Loucy (cell line): ENCODE data around the gene HNF4A.

Experiments used
- H2AFZ ChIP-seq: fragments of 200-600 bp; sonication (generic); 2 replicates; pipeline ENCODE4 v1.6.0; 2016; ENCODE audit warnings: antibody characterized with exemption, mild to moderate bottlenecking, low read length, moderate library complexity
- H3F3A ChIP-seq: fragments of 200-600 bp; 2 replicates; pipeline ENCODE4 v1.6.0; 2016; ENCODE audit warnings: antibody characterized with exemption, low read depth, mild to moderate bottlenecking
- H3K27me3 ChIP-seq: fragments of 200-600 bp; sonication (generic); 2 replicates; pipeline ENCODE4 v1.6.1; 2014; ENCODE audit warnings: low read length, mild to moderate bottlenecking; ENCODE audit not compliant: insufficient read depth, poor library complexity, severe bottlenecking
- H3K36me3 ChIP-seq: fragments of 200-600 bp; sonication (generic); 2 replicates; pipeline ENCODE4 v1.6.1; 2016; ENCODE audit warnings: low read length; ENCODE audit not compliant: insufficient read depth
- H3K4me1 ChIP-seq: fragments of 200-600 bp; sonication (generic); 2 replicates; pipeline ENCODE4 v1.5.1; 2014; ENCODE audit warnings: low read length, mild to moderate bottlenecking; ENCODE audit not compliant: insufficient read depth, poor library complexity, severe bottlenecking
- H3K4me2 ChIP-seq: fragments of 200-600 bp; sonication (generic); 2 replicates; pipeline ENCODE4 v1.6.0; 2014; ENCODE audit warnings: antibody characterized with exemption, low read length, low read depth, mild to moderate bottlenecking; ENCODE audit not compliant: poor library complexity, severe bottlenecking
- H3K4me3 ChIP-seq: fragments of 200-600 bp; sonication (generic); 2 replicates; pipeline ENCODE4 v1.5.1; 2014; ENCODE audit warnings: low read length, mild to moderate bottlenecking, mixed read lengths; ENCODE audit not compliant: poor library complexity, severe bottlenecking
- H3K79me2 ChIP-seq: fragments of 200-600 bp; sonication (generic); 2 replicates; pipeline ENCODE4 v1.6.1; 2014; ENCODE audit warnings: low read length; ENCODE audit not compliant: insufficient read depth
- H3K9ac ChIP-seq: fragments of 200-600 bp; sonication (generic); 2 replicates; pipeline ENCODE4 v1.6.0; 2014; ENCODE audit warnings: mild to moderate bottlenecking, low read depth, low read length, moderate library complexity; ENCODE audit not compliant: poor library complexity, severe bottlenecking
- H3K9me2 ChIP-seq: fragments of 200-600 bp; sonication (generic); replicated peaks from 2 replicates; pipeline ENCODE4 v1.6.1; 2016; ENCODE audit warnings: low read depth, low read length, mixed read lengths
- H3K9me3 ChIP-seq: fragments of 200-600 bp; sonication (generic); 2 replicates; pipeline ENCODE4 v1.6.1; 2014; ENCODE audit warnings: mild to moderate bottlenecking, antibody characterized with exemption, low read length, low read depth; ENCODE audit not compliant: insufficient read depth
- H4K20me1 ChIP-seq: fragments of 200-600 bp; sonication (generic); 2 replicates; pipeline ENCODE4 v1.6.0; 2014; ENCODE audit warnings: antibody characterized with exemption, low read length, mild to moderate bottlenecking; ENCODE audit not compliant: insufficient read depth, poor library complexity, severe bottlenecking
- CTCF ChIP-seq: fragments of 200-600 bp; sonication (generic); conservative IDR thresholded peaks from 2 replicates; pipeline ENCODE4 v1.5.1; 2014; ENCODE audit warnings: mild to moderate bottlenecking, antibody characterized with exemption, low read length
- EZH2phosphoT487 ChIP-seq: fragments of 200-600 bp; IDR thresholded peaks from 2 replicates; pipeline ENCODE4 v1.6.1; 2018; ENCODE audit warnings: antibody characterized with exemption, mild to moderate bottlenecking, moderate library complexity, borderline replicate concordance

The HNF4A gene

GRCh38 chr20:44465001-44465560 is 109.6 kb downstream of the HNF4A start:
- Histone ChIP-seq H4K20me1 (no peaks in the 10 kb centered on the region), H3K4me2 (no peak overlapping the region), H3K4me1 (no peaks in the 10 kb centered on the region), H3K9ac (no peak overlapping the region), H3K9me3 (no peaks in the 10 kb centered on the region), H3F3A (no peaks in the 10 kb centered on the region), H3K27me3 (no peaks in the 10 kb centered on the region), H3K9me2 (no peaks in the 10 kb centered on the region), H3K4me3 (no peak overlapping the region), H3K36me3 (no peaks in the 10 kb centered on the region), H2AFZ (no peak overlapping the region), H3K79me2 (no peaks in the 10 kb centered on the region)
- TF ChIP-seq EZH2phosphoT487 (no peak), CTCF (no peak)

GRCh38 chr20:44467289-44467883 is 111.9 kb downstream of the HNF4A start:
- no peak overlapping the region for H3K4me2 ChIP-seq
- H3K27me3 ChIP-seq: no peaks in the 10 kb centered on the region
- no peak overlapping the region for H3K9ac ChIP-seq
- no peaks in the 10 kb centered on the region for H3K9me3 ChIP-seq
- no peaks in the 10 kb centered on the region for H3F3A ChIP-seq
- TF ChIP-seq CTCF (no peak), EZH2phosphoT487 (no peak)
- H3K9me2 ChIP-seq: no peaks in the 10 kb centered on the region
- H3K79me2 ChIP-seq: no peaks in the 10 kb centered on the region
- no peaks in the 10 kb centered on the region for H4K20me1 ChIP-seq
- no peaks in the 10 kb centered on the region for H3K4me1 ChIP-seq
- no peak overlapping the region for H3K4me3 ChIP-seq
- H3K36me3 ChIP-seq: no peaks in the 10 kb centered on the region
- no peak overlapping the region for H2AFZ ChIP-seq

- no peaks in the 10 kb centered on the region for H4K20me1 ChIP-seq
- H3K79me2 ChIP-seq: no peaks in the 10 kb centered on the region
- no peaks in the 10 kb centered on the region for H3K4me1 ChIP-seq
- H3K36me3 ChIP-seq: no peaks in the 10 kb centered on the region
- H3K27me3 ChIP-seq: no peaks in the 10 kb centered on the region
- no peak overlapping the region for H2AFZ ChIP-seq
- H3K9me3 ChIP-seq: no peaks in the 10 kb centered on the region
- H3K9ac ChIP-seq: no peak overlapping the region
- no peaks in the 10 kb centered on the region for H3F3A ChIP-seq
- H3K9me2 ChIP-seq: no peaks in the 10 kb centered on the region
- TF ChIP-seq CTCF (no peak), EZH2phosphoT487 (no peak)
- H3K4me3 ChIP-seq: no peak overlapping the region
- H3K4me2 ChIP-seq: no peak overlapping the region
These were observed 112.7 kb downstream of the HNF4A start for GRCh38 chr20:44468044-44468782.
